CD4-positive, CD25-positive, alpha-beta regulatory T cell (primary cell): ENCODE results near the gene PIK3R1. TPM values are rescaled to one million over a fixed set of nuclear protein-coding genes. Genes with fewer than 3 reads are reported as not detected.

Source experiments
- ATAC-seq, 2 donors: fragments of 150-1000 bp; cut with Tn5 transposase; one replicate each; pipeline ENCODE4 v1.10.0; 2021; ENCODE audit warnings: low read depth in 2 of 2, moderate number of reproducible peaks in 2 of 2, moderate library complexity in 1 of 2
- DNase-seq, 3 donors: peaks; one replicate each; pipeline versions ENCODE4 v3.0.0 to v3.0.0-alpha.2; 2012 to 2022; ENCODE audit warnings: mixed read lengths in 1 of 3
- H3K27ac ChIP-seq: one replicate; pipeline ENCODE4 v1.7.0; 2013; ENCODE audit warnings: mild to moderate bottlenecking, low read length; ENCODE audit not compliant: insufficient read depth, poor library complexity, severe bottlenecking
- H3K27me3 ChIP-seq: one replicate; pipeline ENCODE4 v1.7.0; 2013; ENCODE audit warnings: low read length; ENCODE audit not compliant: control insufficient read depth, insufficient read depth
- H3K36me3 ChIP-seq: one replicate; pipeline ENCODE4 v1.7.0; 2013; ENCODE audit warnings: mild to moderate bottlenecking, low read length, moderate library complexity; ENCODE audit not compliant: control insufficient read depth, insufficient read depth
- H3K4me1 ChIP-seq: 2 replicates; pipeline ENCODE4 v1.7.0; 2013; ENCODE audit warnings: mild to moderate bottlenecking, low read length; ENCODE audit not compliant: insufficient read depth, control insufficient read depth, poor library complexity, severe bottlenecking
- H3K4me3 ChIP-seq: one replicate; pipeline ENCODE4 v1.7.0; 2013; ENCODE audit warnings: low read depth, mild to moderate bottlenecking, low read length, moderate library complexity
- H3K9me3 ChIP-seq, 2 experiments: 1 replicate in 1 of 2; 2 replicates in 1 of 2; pipeline ENCODE4 v1.7.0; 2013; ENCODE audit warnings: low read length in 2 of 2, mild to moderate bottlenecking in 1 of 2, moderate library complexity in 1 of 2; ENCODE audit not compliant: control insufficient read depth in 2 of 2
- H3K27ac Mint-ChIP-seq, 3 donors: one replicate each; pipeline ENCODE4 v1.8.0; 2020 to 2022; ENCODE audit warnings: mild to moderate bottlenecking in 3 of 3, mixed read lengths in 3 of 3, moderate library complexity in 2 of 3
- H3K27me3 Mint-ChIP-seq: one replicate; pipeline ENCODE4 v1.8.0; 2022; ENCODE audit warnings: mild to moderate bottlenecking, mixed read lengths
- H3K36me3 Mint-ChIP-seq: one replicate; pipeline ENCODE4 v1.8.0; 2020; ENCODE audit warnings: mixed read lengths
- H3K4me1 Mint-ChIP-seq, 4 donors: one replicate each; pipeline ENCODE4 v1.8.0; 2020 to 2022; ENCODE audit warnings: mixed read lengths in 4 of 4, mild to moderate bottlenecking in 1 of 4
- H3K4me3 Mint-ChIP-seq, 4 donors: one replicate each; pipeline ENCODE4 v1.8.0; 2020 to 2022; ENCODE audit warnings: mild to moderate bottlenecking in 4 of 4, mixed read lengths in 4 of 4, moderate library complexity in 3 of 4
- H3K9me3 Mint-ChIP-seq, 7 donors: one replicate each; pipeline ENCODE4 v1.8.0; 2020 to 2022; ENCODE audit warnings: mixed read lengths in 7 of 7, mild to moderate bottlenecking in 3 of 7, moderate library complexity in 2 of 7
- polyA plus RNA-seq, 4 donors: library from polyadenylated mRNA; unstranded; fragments of 300-500 nt; fragmentation: Illumina TruSeq; gene quantifications; one replicate each; pipeline ENCODE4 v1.2.3, GENCODE V29; 2021
- total RNA-seq: library from RNA; stranded (reverse); gene quantifications from one replicate; pipeline ENCODE4 v1.2.3, GENCODE V29; 2022

PIK3R1 gene
- total and polyA plus RNA-seq, 5 donors from 2014 or later, result 75.9 to 366 (median 120) TPM

DNA sequence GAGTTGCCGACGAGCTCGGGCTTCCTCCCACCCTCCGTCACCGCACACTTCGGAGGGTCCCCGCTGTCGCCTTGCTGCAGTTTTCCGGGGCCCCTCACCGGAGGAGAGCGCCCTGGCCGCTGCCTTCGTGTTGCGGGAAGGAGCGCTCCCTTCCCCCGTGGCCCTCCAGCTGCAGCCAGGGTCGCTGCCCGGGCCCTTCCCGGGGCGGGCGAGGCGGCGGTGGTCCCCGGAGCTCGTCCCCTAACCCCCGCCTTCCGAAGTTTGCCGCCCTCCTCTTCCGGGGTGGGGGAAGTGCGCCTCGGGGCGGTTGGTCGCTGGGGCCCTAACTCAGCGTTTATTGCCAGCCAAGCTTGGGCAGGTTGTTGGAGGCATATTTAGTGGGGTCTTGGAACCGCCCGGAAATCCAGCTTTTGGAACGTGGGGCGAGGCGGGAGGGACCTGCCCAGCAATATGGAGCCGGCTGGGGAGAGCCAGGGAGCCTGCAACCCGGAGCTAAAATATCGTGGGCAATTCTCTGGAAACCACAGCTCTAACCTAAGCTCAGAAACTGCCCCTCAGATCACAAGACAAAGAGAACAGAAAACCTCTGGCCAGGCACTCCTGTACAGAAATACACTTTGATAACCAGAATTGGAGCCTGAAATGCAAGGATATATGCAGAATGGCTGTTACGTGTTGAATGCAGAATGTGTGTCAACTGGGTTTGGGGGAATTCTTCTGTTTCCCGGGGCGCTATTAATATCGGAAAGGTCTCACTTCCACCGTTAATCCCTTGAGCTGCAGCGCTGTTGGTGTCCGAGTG is 890 bp downstream of the PIK3R1 start:
- Histone ChIP-seq H3K4me3 (peak overlapping the region; percentile 98), H3K27me3 (no peaks in the 10 kb centered on the region), H3K9me3 (peaks cover 0 to 4% of the 10 kb centered on the region in 2 experiments), H3K4me1 (peaks cover 44% of the 10 kb centered on the region), H3K27ac (peak overlapping the region; percentile 92), H3K36me3 (peaks cover 9% of the 10 kb centered on the region)
- ATAC-seq (peak; percentile 0 to 2), DNase-seq (peak; percentile 50 to 79 (median 61))
- Mint-ChIP-seq H3K4me3 (peak overlapping the region; percentile 90 to 97 (median 92)), H3K9me3 (peaks cover 0 to 2% (median 0%) of the 10 kb centered on the region in 7 donors), H3K4me1 (peaks cover 31 to 50% (median 44%) of the 10 kb centered on the region in 4 donors), H3K27me3 (peaks cover 4% of the 10 kb centered on the region), H3K27ac (peak overlapping the region; percentile 75 to 98 (median 84)), H3K36me3 (peaks cover 19% of the 10 kb centered on the region)

DNA sequence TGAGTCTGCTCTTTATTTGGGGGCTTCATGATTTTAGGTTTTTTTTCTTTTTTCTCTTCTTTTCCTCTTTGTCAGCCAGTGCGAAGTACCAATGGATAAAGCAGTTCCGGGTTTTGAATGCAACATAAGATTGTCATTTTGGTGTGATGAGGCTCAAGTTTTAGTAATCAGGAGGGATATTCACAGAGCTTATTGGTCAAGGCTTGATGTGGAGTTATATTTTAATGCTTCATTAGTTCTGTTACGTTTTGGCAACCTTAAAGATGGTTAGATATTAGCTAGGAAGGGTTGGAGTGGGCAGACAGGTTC is 1.4 kb downstream of the PIK3R1 start:
- Mint-ChIP-seq H3K4me3 (peak overlapping the region; percentile 90 to 97 (median 92)), H3K4me1 (peaks cover 27 to 54% (median 49%) of the 10 kb centered on the region in 4 donors), H3K27ac (peak overlapping the region; percentile 75 to 98 (median 84)), H3K36me3 (peaks cover 17% of the 10 kb centered on the region), H3K27me3 (peaks cover 4% of the 10 kb centered on the region), H3K9me3 (no peaks in the 10 kb centered on the region)
- peak overlapping the region; percentile 92 for H3K27ac ChIP-seq
- H3K9me3 ChIP-seq, result peaks cover 0 to 4% of the 10 kb centered on the region in 2 experiments
- no peak for ATAC-seq
- H3K36me3 ChIP-seq, result peaks cover 9% of the 10 kb centered on the region
- peaks cover 47% of the 10 kb centered on the region for H3K4me1 ChIP-seq
- DNase-seq, result peak in 1 of 3 donors; percentile 32
- no peaks in the 10 kb centered on the region for H3K27me3 ChIP-seq
- peak overlapping the region; percentile 98 for H3K4me3 ChIP-seq

DNA sequence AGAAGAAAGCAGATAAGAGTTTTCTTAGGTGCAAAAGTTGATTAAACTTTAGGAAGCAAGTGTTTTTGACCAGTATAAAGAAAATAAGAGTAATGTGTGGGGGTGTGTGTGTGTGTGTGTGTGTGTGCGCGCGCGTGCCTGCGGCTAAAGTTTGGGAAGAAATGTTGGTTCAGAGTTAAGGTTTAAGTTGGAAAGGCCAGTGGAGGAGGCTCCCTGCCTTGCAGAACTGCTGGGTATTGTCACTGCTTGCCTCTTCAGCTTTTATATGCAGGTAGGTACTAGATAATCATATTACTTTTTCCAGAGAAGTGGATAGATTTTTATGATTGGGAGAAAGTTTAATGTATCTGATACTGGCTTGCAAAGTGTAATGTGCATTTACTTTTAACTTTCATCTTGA is 2.0 kb downstream of the PIK3R1 start:
- Mint-ChIP-seq H3K4me3 (peak overlapping the region; percentile 90 to 97 (median 92)), H3K9me3 (no peaks in the 10 kb centered on the region), H3K4me1 (peaks cover 27 to 60% (median 54%) of the 10 kb centered on the region in 4 donors), H3K27me3 (peaks cover 4% of the 10 kb centered on the region), H3K36me3 (peaks cover 17% of the 10 kb centered on the region), H3K27ac (peak overlapping the region in 2 of 3 donors; percentile 75 to 98)
- H3K4me3 ChIP-seq, result peak overlapping the region; percentile 98
- peak overlapping the region; percentile 92 for H3K27ac ChIP-seq
- no peaks in the 10 kb centered on the region for H3K27me3 ChIP-seq
- ATAC-seq (no peak), DNase-seq (no peak)
- peaks cover 9% of the 10 kb centered on the region for H3K36me3 ChIP-seq
- peaks cover 0 to 4% of the 10 kb centered on the region in 2 experiments for H3K9me3 ChIP-seq
- H3K4me1 ChIP-seq, result peaks cover 47% of the 10 kb centered on the region

DNA sequence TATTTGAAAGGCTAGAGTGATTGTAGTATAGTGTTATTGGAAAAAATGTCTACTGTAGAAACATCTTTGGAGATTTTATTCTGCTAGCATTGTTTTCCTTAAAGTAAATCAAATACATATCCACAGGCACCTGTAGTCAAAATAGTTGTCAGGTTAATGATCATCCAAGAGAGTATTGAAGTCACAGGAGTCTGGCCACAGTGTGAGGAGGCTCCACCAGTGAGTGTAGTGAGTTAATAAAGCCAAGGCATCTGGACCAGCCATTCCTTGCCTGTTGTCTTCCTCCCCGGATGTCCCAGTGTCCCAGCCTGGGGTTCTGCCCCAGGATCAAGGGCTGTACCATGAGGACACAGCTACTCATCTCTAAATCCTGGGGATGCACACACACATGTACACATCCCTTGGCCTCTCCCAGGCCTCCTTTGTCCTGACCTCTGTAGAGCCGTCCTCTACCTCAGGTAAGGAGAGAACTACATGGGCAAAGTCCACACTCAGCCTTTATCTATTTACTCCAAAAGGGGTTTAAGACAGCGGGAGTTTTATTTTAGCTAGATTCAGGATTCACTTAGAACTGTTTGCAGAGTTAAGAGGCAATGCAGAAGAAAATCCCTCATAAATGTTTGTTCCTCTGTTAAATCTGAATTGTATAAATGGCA is 3.7 kb downstream of the PIK3R1 start:
- Histone ChIP-seq H3K4me3 (peak overlapping the region; percentile 98), H3K4me1 (peaks cover 54% of the 10 kb centered on the region), H3K27ac (no peak overlapping the region), H3K36me3 (peaks cover 9% of the 10 kb centered on the region), H3K9me3 (peaks cover 0 to 4% of the 10 kb centered on the region in 2 experiments), H3K27me3 (no peaks in the 10 kb centered on the region)
- Mint-ChIP-seq H3K36me3 (peaks cover 22% of the 10 kb centered on the region), H3K27me3 (peaks cover 4% of the 10 kb centered on the region), H3K4me1 (peaks cover 30 to 72% (median 63%) of the 10 kb centered on the region in 4 donors), H3K4me3 (peak overlapping the region; percentile 90 to 97 (median 92)), H3K9me3 (no peaks in the 10 kb centered on the region), H3K27ac (peak overlapping the region; percentile 16 to 93 (median 75))
- ATAC-seq, result no peak
- DNase-seq, result no peak

DNA sequence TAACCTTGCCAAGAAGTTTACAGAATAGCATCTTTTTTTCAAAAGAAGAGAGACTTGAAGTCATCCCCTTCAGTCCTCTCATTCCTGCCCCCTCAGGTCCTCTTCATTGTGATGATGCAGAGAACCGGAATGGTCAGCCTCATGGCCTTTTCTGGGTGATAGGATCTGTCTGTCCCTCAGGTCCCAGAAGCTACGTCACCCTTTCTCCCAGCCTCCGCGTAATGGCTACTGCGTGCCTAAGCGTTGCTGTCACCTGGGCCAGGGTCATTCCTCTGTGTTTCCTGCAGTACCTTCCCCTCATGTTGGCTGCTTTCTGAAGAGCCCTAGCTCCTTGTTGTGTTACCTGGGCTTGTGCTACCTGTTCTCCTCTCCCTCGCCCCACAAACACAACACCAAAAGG is 4.7 kb downstream of the PIK3R1 start:
- H3K4me1 ChIP-seq, result peaks cover 56% of the 10 kb centered on the region
- Mint-ChIP-seq H3K27ac (peak overlapping the region in 1 of 3 donors; percentile 59), H3K36me3 (peaks cover 22% of the 10 kb centered on the region), H3K27me3 (peaks cover 4% of the 10 kb centered on the region), H3K4me3 (peak overlapping the region in 1 of 4 donors; percentile 29), H3K9me3 (no peaks in the 10 kb centered on the region), H3K4me1 (peaks cover 39 to 77% (median 69%) of the 10 kb centered on the region in 4 donors)
- H3K27ac ChIP-seq, result no peak overlapping the region
- H3K36me3 ChIP-seq, result peaks cover 9% of the 10 kb centered on the region
- no peaks in the 10 kb centered on the region for H3K27me3 ChIP-seq
- ATAC-seq (no peak), DNase-seq (no peak)
- H3K4me3 ChIP-seq, result no peak overlapping the region
- peaks cover 0 to 4% of the 10 kb centered on the region in 2 experiments for H3K9me3 ChIP-seq

DNA sequence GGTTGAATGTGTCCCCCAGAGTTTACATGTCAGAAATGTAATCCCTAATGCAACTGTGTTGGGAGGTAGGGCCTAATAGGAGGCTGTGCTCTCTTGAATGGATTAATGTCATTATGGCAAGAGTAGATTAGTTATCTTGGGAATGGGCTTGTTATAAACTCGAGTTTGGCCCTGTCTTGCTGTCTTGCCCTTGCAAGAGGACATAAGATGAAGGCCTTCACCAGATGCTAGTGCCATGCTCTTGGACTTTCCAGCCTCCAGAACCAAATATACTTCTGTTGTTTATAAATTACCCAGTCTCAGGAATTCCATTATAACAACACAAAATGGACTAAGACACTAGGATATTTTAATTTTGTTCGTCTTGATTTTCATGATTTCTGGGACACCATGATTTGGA is 5.4 kb downstream of the PIK3R1 start:
- no peaks in the 10 kb centered on the region for H3K9me3 Mint-ChIP-seq
- no peak overlapping the region for H3K27ac Mint-ChIP-seq
- no peak overlapping the region for H3K4me3 Mint-ChIP-seq
- ATAC-seq, result no peak
- H3K9me3 ChIP-seq, result peaks cover 0 to 4% of the 10 kb centered on the region in 2 experiments
- peaks cover 4% of the 10 kb centered on the region for H3K27me3 Mint-ChIP-seq
- peaks cover 56% of the 10 kb centered on the region for H3K4me1 ChIP-seq
- peak overlapping the region; percentile 22 for H3K4me3 ChIP-seq
- DNase-seq, result no peak
- H3K27me3 ChIP-seq, result no peaks in the 10 kb centered on the region
- H3K36me3 ChIP-seq, result peaks cover 12% of the 10 kb centered on the region
- peaks cover 46 to 84% (median 76%) of the 10 kb centered on the region in 4 donors for H3K4me1 Mint-ChIP-seq
- no peak overlapping the region for H3K27ac ChIP-seq
- peaks cover 29% of the 10 kb centered on the region for H3K36me3 Mint-ChIP-seq

DNA sequence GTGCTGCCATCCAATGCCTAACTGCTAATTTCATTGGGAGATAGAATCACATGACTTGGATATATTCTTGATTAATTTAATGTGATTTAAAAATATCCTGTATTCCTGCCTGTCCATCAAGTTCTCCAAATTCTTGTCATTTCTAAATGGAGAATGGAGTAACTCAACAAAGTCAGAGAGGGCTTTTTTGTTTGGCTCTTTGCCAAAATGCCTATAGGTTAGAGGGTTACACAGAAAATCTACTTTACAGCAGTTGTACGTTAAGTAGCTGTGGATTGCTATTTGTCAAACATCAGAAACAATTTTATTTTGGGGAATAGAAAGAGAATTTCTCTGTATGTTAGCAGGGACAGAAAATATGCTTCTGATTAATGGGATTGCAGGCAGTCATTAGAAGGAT is 5.9 kb downstream of the PIK3R1 start:
- Mint-ChIP-seq H3K27me3 (peaks cover 4% of the 10 kb centered on the region), H3K9me3 (no peaks in the 10 kb centered on the region), H3K4me3 (peak overlapping the region in 2 of 4 donors; percentile 16 to 26), H3K36me3 (peaks cover 34% of the 10 kb centered on the region), H3K4me1 (peaks cover 48 to 90% (median 79%) of the 10 kb centered on the region in 4 donors), H3K27ac (no peak overlapping the region)
- Histone ChIP-seq H3K27me3 (no peaks in the 10 kb centered on the region), H3K27ac (no peak overlapping the region), H3K4me1 (peaks cover 56% of the 10 kb centered on the region), H3K9me3 (peaks cover 0 to 4% of the 10 kb centered on the region in 2 experiments), H3K36me3 (peaks cover 17% of the 10 kb centered on the region), H3K4me3 (peak overlapping the region; percentile 14)
- no peak for DNase-seq
- no peak for ATAC-seq
